Measurements from ENCODE around the gene PPP2R5A.

PPP2R5A gene

DNA sequence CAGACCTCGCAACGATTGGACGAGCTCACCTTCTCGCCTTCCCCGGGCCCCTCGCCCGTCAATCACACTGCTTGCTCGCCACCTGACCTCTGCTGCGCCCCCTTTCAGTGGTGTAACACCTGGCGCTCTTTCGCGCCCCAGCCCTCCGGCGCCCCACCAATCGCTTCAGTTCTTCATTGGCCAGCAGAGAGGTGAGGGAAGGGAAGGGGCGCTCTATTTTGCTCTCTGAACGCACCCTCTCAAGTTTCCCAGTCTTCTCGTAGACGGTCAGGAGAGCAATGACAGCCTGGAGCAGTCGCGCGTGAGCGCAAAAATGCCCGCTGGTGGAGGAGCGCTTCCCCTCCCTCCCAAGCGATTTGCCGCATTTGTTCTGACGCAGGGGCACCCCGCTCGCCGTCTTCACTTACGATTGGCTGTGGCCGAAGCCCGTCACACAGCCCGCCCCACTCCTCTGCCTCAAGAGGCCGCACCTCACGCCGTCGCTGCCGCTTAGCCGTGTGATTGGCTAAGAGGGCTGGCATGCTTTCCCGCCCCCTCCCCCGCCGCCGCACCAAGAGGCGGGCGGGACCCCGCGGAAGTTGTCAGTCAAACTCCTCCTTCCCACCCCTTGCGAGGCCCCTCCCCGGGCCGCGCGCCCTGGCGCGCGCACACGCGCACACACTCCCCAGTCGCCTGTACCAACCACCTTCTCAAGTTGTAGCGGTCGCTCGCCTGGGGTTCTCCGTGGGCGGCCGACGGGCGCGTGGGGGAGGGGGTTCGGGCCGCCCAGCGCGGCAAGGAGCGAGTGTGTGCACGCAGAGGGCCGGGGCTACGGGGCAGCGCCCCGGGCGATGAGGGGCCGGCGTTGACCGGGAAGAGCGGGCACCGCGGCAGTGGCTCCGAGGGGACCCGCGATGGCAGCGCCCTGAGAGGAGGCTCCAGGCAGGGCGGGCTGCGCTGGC lies at the start of gene PPP2R5A:
Gene PPP2R5A, plus strand, starts transcription at position 667 of the 941 bp plus-strand sequence. CDS start 701 bp downstream, outside the sequence.
- in situ Hi-C loops (cut with MboI; ENCODE audit: low sequenced_read_pairs): no loop called here

DNA sequence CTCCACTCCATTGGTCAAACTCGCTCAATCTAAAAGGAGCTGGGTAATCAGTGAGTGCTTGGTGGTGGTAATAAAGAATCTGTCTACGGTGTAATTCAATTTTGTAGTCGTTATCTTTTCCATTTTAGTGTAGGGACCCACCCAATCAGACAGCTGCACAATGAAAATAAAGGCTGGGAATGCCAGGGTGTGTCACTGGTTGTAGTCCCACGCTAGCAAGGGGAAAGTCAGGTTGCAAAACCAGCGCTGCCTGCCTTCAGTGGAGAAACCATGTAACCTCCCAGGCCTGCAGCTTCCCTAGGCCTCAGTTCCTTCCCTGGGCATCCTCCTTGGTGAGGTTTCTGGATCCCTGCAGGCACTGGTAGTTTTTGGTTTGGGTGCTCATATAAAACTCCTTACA lies 49.4 kb upstream of the PPP2R5A start:
- in situ Hi-C loops (cut with MboI; ENCODE audit: low sequenced_read_pairs): no loop called here

DNA sequence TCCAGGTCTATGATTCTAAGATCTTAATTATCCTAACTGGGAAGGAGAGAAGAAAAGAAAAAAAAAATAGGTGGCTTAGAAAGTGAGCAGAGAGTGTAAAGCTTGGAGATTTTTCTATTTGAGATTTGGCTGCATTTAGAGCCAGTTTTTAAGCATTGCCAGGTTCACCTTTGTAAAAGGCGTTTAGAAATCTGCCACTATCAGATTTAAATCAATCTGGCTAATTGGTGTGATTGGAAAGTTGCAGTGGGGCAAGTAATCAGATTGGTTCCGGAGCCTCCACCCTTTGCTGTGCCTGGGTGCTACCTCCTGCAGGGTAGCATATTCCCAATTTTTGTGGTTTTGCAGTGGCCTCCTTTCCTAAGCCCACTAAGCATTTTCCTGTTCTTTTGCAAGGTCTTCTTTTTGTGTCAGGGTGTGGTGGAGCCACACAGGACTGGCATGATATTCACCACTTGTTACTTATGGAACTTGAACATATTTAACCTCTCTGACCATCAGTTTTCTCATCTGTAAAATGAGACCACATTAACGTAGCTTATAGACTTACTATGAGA lies 48.5 kb upstream of the PPP2R5A start:
- in situ Hi-C loops (cut with MboI; ENCODE audit: low sequenced_read_pairs): no loop called here

- in situ Hi-C loops (cut with MboI; ENCODE audit: low sequenced_read_pairs): no loop called here
Measured at GRCh38 chr1:212237651-212238050, 47.6 kb upstream of the PPP2R5A start.

GRCh38 chr1:212238552-212238951 lies 46.7 kb upstream of the PPP2R5A start:
- in situ Hi-C loops (cut with MboI; ENCODE audit: low sequenced_read_pairs): no loop called here

DNA sequence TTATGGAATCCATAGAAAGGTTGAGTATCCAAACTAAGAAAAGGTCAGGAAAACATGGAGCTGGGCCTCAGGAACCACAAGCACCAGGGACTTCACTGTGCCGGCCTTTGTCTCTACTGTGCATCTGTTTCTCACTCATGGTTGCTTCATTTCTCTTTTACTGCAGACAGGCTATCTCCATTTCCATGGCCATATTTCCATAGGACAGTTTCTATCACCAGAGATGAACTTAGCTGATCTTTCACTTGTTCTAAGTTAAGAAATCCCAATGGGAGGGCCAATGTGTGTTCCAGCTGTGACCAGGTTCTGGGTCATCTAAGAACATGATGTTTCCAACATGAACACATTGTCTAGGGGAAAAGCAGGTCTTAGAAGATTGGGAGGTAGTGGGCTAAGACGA lies 43.7 kb upstream of the PPP2R5A start:
- in situ Hi-C loops (cut with MboI; ENCODE audit: low sequenced_read_pairs): no loop called here

DNA sequence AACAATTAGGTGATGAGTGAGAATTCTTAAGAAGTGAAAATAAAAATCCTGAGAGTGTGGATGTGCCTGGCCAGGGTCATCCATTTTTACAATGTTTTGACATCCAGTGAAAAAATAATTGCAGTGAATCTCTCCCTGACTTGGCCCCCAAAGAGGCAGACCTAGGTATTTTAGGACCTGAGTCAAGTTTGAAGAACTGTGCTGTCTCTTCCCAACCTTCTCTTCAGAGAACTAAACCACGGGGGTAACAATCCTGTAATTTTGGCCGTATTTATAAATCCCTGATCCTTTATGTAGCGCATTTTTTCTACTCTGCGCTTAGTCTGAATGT lies 43.3 kb upstream of the PPP2R5A start:
- in situ Hi-C loops (cut with MboI; ENCODE audit: low sequenced_read_pairs): no loop called here

- in situ Hi-C loops (cut with MboI; ENCODE audit: low sequenced_read_pairs): no loop called here
Measured at GRCh38 chr1:212242288-212242984, 42.8 kb upstream of the PPP2R5A start.

GRCh38 chr1:212242985-212243308 lies 42.3 kb upstream of the PPP2R5A start:
- in situ Hi-C loops (cut with MboI; ENCODE audit: low sequenced_read_pairs): no loop called here

DNA sequence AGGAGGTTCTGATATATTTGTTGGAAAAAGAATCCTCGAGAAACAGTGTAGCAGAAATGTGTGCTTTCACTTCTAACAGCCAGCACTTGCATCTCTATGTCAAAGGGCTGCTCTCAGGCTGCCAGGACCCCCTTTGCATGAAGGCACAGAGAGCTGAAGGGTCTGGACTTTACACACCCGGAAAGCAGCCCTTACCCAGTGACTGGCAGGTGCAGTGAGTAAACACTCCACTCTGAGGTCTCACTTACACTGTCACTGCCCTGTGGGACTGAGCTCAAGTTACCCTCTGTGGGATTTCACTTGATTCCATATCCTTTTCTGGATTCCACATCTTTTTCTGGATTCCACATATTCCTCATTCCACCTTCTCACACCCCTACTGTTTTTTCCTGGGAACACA lies 40.8 kb upstream of the PPP2R5A start:
- in situ Hi-C loops (cut with MboI; ENCODE audit: low sequenced_read_pairs): no loop called here

DNA sequence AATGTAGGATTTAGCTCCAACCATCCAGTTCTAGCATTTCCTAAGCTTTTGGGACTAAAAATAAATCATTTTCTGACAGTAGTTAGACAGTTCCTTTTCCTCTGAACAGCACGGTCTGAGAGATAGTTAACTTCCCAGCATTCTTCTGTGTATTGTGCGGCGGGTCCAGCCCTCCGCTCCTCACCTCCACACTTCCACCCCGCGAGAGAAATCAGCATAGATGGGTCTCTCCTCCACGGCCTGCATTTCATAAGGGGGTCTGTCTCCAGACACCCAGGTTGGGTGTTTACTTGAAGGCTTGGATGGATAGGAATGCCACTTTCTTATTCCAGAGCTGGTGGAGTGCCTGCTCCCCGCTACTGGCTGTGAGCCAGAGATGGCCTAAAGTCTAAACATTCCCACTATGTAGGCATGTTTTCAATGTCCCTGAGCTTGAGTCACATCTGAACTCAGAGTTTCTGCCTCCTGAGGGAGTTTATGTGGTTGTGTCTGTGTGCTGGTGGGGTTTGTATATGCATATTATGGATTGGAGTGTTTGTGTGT lies 38.0 kb upstream of the PPP2R5A start:
- in situ Hi-C loops (cut with MboI; ENCODE audit: low sequenced_read_pairs): no loop called here

- in situ Hi-C loops (cut with MboI; ENCODE audit: low sequenced_read_pairs): no loop called here
Measured at GRCh38 chr1:212247988-212248387, 37.2 kb upstream of the PPP2R5A start.

DNA sequence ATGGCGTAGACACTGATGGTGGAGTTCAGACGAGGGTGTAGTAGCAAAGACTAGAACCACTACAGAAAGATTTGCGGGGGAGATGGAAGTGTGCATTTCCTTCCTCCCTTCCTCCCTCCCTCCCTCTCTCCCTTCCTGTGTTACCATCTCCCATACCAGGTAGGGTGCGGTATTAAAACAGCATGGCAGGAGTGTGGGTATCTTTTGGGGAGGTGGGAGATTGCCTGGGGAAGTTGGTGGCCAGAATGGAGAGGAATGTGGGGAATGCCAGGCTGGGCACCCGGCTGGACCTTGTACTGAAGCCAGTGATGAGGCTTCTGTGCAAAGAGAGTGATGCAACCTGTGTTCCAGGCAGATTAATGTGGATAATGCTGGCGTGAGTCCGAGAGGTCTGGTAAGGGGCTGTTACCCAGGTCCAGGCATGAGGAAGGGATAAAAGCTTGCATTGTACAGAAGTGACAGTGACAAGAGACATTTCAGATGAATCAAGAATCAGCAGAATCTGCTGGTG lies 30.3 kb upstream of the PPP2R5A start:
- in situ Hi-C loops (cut with MboI; ENCODE audit: low sequenced_read_pairs): no loop called here

DNA sequence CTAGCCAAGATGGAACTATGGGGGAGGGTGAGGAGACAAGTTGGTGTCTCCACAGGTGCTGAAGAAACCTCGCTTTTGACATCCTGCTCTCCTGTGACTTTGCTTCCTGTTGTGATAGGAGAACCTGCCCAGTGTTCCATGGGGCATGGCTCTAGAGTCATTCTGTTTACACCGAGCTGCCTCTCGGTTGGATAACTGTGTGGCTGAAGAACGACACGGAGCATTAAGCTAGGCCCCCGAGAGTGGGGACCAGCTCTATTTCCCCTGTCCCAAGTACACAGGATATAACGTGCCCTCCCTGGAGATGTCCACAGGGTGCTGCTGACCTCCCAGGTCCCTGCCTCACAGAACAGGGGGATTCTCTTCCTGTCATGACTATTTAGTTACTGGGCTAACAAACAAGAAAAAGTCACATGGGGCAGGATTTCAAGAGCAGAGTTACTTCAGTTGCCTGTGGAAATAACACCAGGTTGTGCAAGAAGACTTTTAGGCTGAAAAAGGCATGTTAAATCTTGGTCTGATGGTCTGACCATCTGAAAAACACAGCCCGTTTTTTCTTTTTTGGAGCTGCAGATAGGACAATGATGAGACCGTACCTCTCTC lies 29.4 kb upstream of the PPP2R5A start:
- in situ Hi-C loops (cut with MboI; ENCODE audit: low sequenced_read_pairs): no loop called here

DNA sequence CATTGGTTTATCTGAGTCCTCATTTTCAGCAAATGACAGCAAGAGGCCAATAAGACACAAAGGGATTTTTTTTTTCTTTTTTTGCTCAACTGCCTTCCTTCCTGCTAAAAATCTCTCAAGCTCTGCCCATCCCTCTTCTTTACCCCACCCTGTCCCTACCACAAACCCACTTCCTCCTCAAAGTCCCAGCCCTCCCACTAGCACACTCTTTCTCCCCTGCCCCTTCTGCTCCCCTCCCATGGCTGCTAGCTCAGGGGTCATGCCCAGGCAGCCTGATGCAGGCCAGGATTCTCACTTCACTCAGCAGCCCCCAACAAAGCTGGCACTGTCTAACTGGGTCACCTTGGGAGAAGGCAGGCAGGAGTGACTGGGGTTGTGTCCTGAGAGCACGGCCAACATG lies 28.8 kb upstream of the PPP2R5A start:
- in situ Hi-C loops (cut with MboI; ENCODE audit: low sequenced_read_pairs): no loop called here

DNA sequence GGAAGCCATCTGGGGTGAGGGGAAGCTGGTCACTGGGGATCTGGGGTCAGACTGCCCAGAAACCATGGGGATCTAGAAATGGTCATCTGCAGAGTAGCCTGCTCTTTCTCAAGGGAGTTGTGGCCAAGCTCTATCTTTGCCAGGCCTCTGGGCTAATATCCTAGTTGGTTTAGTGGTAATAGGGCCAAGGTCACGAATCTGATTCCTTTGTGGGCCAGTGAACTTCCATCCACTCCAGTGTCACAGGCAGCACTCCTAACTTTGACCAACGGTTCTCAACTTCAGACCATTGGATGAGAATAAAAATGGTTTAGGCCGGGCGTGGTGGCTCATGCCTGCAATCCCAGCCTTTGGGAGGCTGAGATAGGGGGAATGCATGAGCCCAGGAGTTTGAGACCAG lies 28.1 kb upstream of the PPP2R5A start:
- in situ Hi-C loops (cut with MboI; ENCODE audit: low sequenced_read_pairs): no loop called here

DNA sequence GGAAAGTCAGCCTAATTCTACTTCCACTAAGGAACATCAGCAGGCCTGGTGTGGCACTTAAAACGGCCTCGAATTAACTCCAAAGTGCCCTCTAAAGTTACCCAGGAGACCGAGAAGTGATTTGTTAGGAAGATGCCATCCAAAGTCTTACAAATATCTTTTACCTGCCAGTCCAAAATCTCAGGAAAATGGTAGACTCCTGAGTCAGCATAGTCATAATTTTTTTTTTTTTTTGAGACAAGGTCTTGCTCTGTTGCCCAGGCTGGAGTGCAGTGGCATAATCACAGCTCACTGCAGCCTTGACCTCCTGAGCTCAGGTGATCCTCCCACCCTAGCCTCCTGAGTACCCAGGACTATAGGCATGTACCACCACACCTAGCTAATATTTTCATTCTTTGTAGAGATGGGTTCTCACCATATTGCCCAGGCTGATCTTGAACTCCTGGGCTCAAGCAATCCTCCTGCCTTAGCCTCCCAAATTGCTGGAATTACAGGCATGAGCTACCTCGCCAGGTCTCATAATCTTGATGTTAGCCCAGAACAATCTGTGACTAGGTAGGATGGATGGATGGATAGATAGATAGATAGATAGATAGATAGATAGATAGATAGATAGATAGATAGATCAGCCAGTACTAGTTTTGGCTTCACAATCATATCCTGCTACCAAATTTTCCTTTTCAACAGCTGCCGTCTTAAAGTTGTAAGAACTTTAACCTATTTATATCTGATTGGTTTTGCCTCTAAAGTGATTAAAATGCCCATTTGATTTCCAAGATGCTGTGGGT lies 25.3 kb upstream of the PPP2R5A start:
- in situ Hi-C loops (cut with MboI; ENCODE audit: low sequenced_read_pairs): no loop called here

DNA sequence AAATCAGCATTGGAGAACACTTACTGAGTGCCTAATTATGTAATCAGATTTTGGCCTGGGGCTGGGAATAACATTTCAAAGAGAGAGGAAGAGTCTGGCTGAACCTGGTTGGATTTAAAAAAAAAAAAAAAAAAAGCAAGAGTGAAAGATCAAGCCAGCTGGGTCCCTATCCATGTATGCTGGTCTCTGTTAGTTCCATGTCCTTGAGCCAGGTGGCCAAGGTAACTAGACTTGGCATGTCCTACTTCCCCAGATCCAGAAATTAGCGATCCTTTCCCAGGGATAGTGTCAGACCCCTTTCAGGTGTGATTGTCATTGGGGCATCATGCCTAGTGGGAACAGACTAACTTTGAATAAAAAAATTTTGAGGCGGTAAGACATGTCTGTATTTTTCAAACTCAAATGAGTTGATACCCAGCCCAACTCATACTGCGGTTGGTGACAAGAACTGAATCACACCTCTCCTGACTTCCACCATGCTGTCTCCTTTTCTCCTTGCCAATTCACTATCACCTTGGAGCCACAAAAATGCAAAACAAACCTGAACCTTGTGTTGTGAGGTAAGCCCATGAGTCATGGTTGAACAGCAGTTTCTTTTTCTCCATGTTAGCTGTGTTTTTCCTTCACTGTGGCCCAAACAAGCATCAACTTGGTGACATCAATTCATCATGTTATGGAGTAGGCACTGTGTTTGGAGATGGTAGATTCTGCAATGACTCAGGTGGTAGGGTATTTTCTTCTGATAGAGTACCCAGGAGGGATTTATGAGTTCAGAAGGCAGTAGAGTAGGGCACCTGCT lies 24.5 kb upstream of the PPP2R5A start:
- in situ Hi-C loops (cut with MboI; ENCODE audit: low sequenced_read_pairs): no loop called here

- in situ Hi-C loops (cut with MboI; ENCODE audit: low sequenced_read_pairs): no loop called here
Measured at GRCh38 chr1:212261361-212261929, 23.8 kb upstream of the PPP2R5A start.
